Retinal pigment epithelial cell (primary cell): Measurements from ENCODE around the gene CCDC174.
A peak's percentile ranks its signal among the peaks of the same experiment; 100 is the strongest.

Experiments used
- DNase-seq: peaks from one replicate; pipeline ENCODE4 v3.0.0-alpha.2; 2010; ENCODE audit warnings: low read depth
- H3K4me3 ChIP-seq: 2 replicates; pipeline ENCODE4 v1.5.1; 2011; ENCODE audit warnings: mild to moderate bottlenecking, low read length, control low read depth, moderate library complexity
- CTCF ChIP-seq: conservative IDR thresholded peaks from 2 replicates; pipeline ENCODE4 v1.5.1; 2011; ENCODE audit warnings: low read depth, low read length, control low read depth, inconsistent platforms

Gene CCDC174

GRCh38 chr3:14641346-14641745, 10.2 kb upstream of the CCDC174 start:
- no peak for DNase-seq
- no peak for TF ChIP-seq CTCF

GRCh38 chr3:14645453-14645852, 6.1 kb upstream of the CCDC174 start:
- DNase-seq = no peak
- no peak overlapping the region for H3K4me3 ChIP-seq
- TF ChIP-seq CTCF = no peak

More at GRCh38 chr3:14641346-14641745, 10.2 kb upstream of the CCDC174 start:
- no peak overlapping the region for H3K4me3 ChIP-seq

- H3K4me3 ChIP-seq = no peak overlapping the region
- no peak for DNase-seq
- no peak for TF ChIP-seq CTCF
These were observed 5.4 kb upstream of the CCDC174 start for GRCh38 chr3:14646131-14646573.

- H3K4me3 ChIP-seq = no peak overlapping the region
- DNase-seq = no peak
- peak; percentile 13 for TF ChIP-seq CTCF
These were observed 4.8 kb upstream of the CCDC174 start for GRCh38 chr3:14646589-14647413.

GRCh38 chr3:14647976-14648955, 3.3 kb upstream of the CCDC174 start:
- H3K4me3 ChIP-seq = no peak overlapping the region
- DNase-seq = no peak

GRCh38 chr3:14649466-14649865, 2.1 kb upstream of the CCDC174 start:
- no peak for TF ChIP-seq CTCF
- no peak for DNase-seq
- no peak overlapping the region for H3K4me3 ChIP-seq

More at GRCh38 chr3:14647976-14648955, 3.3 kb upstream of the CCDC174 start:
- no peak for TF ChIP-seq CTCF
